Hepatocyte (in vitro differentiated cells): Measurements from ENCODE around the gene ZNF697.

Experiments used
- CTCF ChIP-seq: fragments of 200-600 bp; sonication (generic); IDR thresholded peaks from 2 replicates; pipeline ENCODE4 v1.5.1; 2016; ENCODE audit warnings: antibody characterized with exemption, mild to moderate bottlenecking; ENCODE audit not compliant: poor library complexity
- EZH2 ChIP-seq: fragments of 200-600 bp; sonication (generic); IDR thresholded peaks from 2 replicates; pipeline ENCODE4 v1.6.1; 2016; ENCODE audit warnings: antibody characterized with exemption, mild to moderate bottlenecking, borderline replicate concordance

- TF ChIP-seq CTCF (no peak), EZH2 (no peak)
These were observed 17.0 kb downstream of the ZNF697 start for GRCh38 chr1:119631086-119631432.
